ENCODE measurements around the gene GPC2.
"Not testable (repeated sequence)": the region's sequence is repeated elsewhere in the genome, so short reads cannot be mapped to it uniquely, and the experiment has no call there.

Gene GPC2

GRCh38 chr7:100130220-100130607 lies 47.0 kb downstream of the GPC2 start:
- not testable (repeated sequence) for DNase-seq (ENCODE audit: low read depth, low spot score); H3K4me3 ChIP-seq (ENCODE audit: low read length)

- H3K4me3 ChIP-seq (ENCODE audit: low read length), result no peak overlapping the region
- DNase-seq (ENCODE audit: low read depth, low spot score), result no peak
Observed at GRCh38 chr7:100128637-100128963, 48.6 kb downstream of the GPC2 start.

DNA sequence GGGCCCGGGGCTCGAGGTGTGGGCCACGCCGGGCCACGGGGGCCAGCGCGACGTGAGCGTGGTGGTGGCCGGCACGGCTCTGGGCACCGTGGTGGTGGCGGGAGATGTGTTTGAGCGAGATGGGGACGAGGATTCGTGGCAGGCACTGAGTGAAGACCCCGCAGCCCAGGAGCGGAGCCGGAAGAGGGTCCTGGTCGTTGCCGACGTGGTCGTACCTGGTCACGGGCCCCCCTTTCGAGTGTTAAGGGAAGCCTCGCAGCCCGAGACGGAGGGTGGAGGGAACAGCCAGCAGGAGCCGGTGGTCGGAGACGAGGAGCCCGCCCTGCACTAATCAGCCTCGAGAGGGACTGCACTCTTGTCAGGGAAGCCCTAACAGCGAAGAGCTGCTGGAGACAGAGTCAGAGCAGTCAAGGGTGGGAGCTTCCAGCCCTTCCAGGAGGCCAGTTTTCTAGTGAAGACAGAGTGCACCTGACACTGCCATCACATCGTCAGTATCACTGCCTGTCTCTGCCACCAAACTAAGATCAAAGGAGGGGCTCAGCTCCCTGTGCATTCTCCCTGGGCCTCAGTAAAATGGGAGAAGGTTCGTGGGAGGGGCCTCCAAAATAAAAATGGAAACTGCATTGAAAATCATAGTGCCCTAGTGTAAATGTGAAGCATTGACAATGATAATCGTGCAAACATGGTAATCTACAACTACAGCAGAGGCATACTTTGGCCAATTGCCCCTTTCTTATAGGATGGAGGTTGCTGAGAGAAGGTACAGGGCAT lies 49.1 kb downstream of the GPC2 start:
- DNase-seq (ENCODE audit: low read depth, low spot score), result no peak
- peak overlapping the region; percentile 92 for H3K4me3 ChIP-seq (ENCODE audit: low read length)

DNA sequence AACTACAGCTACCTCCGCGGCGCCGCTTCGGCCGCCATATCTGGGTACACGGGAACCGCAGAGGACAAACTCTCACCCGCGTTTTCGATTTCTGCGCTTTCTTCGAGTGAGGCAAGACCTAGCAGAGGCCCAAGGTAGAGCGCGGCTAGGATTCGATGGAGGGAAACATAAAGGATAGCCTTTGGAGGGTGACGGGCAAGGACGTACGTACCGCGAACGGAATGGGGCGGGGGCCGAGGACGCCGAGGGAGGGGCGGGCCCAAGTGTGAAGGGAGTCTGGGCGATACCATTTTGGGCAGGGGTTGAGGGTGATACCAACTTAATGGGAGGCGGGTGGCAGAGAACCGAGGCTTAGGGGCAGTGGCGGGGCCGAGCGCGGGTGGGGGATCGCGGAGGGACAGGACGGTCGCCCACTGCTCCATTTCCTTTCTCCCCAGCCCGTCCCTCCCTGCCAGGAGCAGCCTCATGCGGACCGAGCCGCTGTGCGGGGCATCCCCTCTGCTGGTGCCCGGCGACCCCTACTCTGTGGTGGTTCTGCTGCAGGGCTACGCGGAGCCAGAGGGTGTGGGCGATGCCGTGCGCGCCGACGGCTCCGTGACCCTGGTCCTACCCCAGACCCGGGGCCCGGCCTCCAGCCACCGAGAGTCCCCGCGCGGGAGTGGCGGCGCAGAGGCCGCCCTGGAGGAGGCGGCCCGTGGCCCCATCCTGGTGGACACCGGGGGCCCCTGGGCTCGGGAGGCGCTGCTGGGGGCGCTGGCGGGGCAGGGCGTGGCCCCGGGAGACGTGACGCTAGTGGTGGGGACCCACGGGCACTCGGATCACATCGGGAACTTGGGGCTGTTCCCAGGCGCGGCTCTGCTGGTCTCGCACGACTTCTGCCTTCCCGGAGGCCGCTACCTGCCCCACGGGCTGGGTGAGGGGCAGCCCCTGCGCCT lies 50.0 kb downstream of the GPC2 start, which contains the start of gene MBLAC1:
Gene MBLAC1 (plus strand): TSS at position 37 of the 935 bp plus-strand sequence. CDS start 429 bp downstream, at position 466.
- H3K4me3 ChIP-seq (ENCODE audit: low read length), result peak within 1 kb of the TSS; percentile 92

DNA sequence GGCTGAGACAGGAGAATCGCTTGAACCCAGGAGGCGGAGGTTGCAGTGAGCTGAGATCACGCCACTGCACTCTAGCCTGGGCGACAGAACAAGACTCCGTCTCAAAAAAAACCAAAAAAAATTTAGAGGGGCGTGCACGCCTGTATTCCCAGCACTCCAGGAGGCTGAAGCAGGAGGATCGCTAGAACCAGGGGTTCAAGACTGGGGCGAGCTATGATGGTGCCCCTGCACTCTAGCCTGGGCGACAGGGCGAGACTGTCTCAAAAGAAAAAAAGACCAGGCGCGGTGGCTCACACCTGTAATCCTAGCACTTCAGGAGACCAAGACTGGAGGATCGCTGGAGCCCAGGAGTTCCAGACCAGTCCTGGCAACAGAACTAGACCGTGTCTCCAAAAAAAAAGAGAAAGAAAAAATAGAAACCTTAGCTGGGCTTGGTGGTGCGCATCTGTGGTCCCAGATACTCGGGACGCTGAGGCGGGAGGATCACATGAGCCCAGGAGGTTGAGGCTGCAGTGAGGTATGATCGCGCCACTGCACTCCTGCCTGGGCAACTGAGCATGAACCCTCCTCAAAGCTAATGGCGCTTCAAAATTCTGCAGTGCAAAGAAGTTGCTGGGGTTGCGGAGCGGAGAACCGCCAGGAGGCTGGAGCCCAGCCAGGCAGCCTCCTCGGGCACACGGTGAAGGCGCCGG lies 50.8 kb downstream of the GPC2 start:
- peak overlapping the region; percentile 92 for H3K4me3 ChIP-seq (ENCODE audit: low read length)
- DNase-seq (ENCODE audit: low read depth, low spot score), result no peak

More for the DNA sequence above, 50.0 kb downstream of the GPC2 start, which contains the start of gene MBLAC1:
- DNase-seq (ENCODE audit: low read depth, low spot score), result peak; percentile 93

DNA sequence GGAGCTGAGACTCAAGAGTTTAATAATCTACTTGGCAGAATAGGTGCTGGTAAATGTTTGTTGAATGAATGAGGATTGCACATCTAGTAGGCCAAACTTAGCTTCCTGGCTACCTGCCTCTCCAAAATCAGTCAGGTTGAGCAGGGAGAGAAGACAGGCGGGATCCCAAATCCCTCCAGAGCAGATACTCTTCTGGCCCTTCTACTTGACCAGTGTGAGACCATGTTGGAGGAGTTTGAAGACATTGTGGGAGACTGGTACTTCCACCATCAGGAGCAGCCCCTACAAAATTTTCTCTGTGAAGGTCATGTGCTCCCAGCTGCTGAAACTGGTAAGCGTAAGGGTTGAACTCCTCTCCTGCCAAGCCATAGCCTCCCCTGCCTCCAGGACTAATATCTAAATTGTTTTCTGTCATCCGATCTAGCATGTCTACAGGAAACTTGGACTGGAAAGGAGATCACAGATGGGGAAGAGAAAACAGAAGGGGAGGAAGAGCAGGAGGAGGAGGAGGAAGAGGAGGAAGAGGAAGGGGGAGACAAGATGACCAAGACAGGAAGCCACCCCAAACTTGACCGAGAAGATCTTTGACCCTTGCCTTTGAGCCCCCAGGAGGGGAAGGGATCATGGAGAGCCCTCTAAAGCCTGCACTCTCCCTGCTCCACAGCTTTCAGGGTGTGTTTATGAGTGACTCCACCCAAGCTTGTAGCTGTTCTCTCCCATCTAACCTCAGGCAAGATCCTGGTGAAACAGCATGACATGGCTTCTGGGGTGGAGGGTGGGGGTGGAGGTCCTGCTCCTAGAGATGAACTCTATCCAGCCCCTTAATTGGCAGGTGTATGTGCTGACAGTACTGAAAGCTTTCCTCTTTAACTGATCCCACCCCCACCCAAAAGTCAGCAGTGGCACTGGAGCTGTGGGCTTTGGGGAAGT lies 52.6 kb downstream of the GPC2 start:
- H3K4me3 ChIP-seq (ENCODE audit: low read length), result no peak overlapping the region
- no peak for DNase-seq (ENCODE audit: low read depth, low spot score)

GRCh38 chr7:100122568-100122967 lies 54.6 kb downstream of the GPC2 start:
- H3K4me3 ChIP-seq (ENCODE audit: low read length), result no peak overlapping the region
- DNase-seq (ENCODE audit: low read depth, low spot score), result no peak

DNA sequence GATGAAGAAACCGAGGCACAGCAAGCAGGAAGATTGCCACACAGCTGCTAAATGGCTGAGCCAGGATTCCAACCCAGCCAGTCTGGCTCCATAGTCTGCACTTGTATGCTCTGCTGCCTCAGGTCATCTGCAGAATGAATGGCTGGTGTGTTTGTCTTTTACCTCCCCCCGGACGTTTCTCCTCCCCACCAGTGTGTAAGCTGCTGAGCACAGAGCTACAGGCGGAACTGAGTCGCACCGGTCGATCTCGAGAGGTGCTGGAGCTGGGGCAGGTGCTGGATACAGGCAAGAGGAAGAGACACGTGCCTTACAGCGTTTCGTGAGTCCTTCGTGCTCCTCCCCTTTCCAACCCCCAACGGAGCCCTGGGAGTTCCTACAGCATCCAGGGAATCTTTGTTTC lies 55.1 kb downstream of the GPC2 start:
- no peak for DNase-seq (ENCODE audit: low read depth, low spot score)

GRCh38 chr7:100120733-100121036 lies 56.5 kb downstream of the GPC2 start:
- peak overlapping the region; percentile 80 for H3K4me3 ChIP-seq (ENCODE audit: low read length)
- DNase-seq (ENCODE audit: low read depth, low spot score), result no peak

More for the DNA sequence above, 55.1 kb downstream of the GPC2 start:
- no peak overlapping the region for H3K4me3 ChIP-seq (ENCODE audit: low read length)

GRCh38 chr7:100119970-100120732 lies 57.0 kb downstream of the GPC2 start:
- peak overlapping the region; percentile 80 for H3K4me3 ChIP-seq (ENCODE audit: low read length)
- DNase-seq (ENCODE audit: low read depth, low spot score), result peak; percentile 58
